ENCODE results near the gene PGAP6. TPM values are rescaled to one million over a fixed set of nuclear protein-coding genes. Genes with fewer than 3 reads are reported as not detected.
A peak's percentile ranks its signal among the peaks of the same experiment; 100 is the strongest.

The PGAP6 gene
- total and polyA plus RNA-seq, 2 of the 13 experiments (the other 11 are each of a cell fraction or from before 2014, with no cell fraction given) = 52.7 to 136 TPM

DNA sequence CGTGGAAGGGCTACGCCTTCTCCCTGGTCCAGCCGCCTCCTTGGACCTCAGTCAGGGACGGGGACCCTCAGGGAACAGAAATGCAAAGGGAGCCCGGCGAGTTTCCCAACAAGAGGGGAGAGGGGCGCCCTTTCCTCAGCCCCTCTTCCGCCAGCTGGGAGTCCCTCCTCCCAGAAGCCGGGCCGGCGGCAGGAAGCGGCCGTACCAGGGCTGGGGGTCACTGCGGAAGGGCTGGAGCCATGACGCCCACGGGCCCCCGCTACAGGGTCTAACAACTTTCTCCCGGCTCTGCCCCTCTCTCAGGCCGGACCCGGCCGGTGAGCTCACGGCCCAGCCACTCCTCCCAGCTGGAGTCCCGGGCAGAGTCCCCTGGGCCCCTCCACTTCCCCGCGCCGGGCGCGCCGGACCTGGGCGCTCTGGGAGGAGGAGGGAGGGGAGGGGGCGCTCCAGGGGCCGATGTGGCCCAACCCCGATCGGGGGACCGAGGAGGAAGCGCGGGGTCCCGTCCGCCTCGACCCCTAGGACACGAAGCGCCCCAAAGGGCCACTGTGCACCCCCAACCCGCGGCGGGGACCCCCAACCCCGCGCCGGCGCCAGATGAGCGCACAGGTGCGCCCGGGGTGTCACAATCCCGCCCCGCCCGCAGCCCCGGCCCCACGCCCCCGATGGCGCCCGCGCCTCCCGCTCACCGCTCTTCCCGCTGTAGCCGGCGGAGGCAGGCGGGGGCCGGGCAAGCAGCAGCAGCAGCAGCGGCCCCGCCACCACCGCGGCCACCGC, 578 bp downstream of the PGAP6 start (continued):
- TF ChIP-seq, protein P1, sequence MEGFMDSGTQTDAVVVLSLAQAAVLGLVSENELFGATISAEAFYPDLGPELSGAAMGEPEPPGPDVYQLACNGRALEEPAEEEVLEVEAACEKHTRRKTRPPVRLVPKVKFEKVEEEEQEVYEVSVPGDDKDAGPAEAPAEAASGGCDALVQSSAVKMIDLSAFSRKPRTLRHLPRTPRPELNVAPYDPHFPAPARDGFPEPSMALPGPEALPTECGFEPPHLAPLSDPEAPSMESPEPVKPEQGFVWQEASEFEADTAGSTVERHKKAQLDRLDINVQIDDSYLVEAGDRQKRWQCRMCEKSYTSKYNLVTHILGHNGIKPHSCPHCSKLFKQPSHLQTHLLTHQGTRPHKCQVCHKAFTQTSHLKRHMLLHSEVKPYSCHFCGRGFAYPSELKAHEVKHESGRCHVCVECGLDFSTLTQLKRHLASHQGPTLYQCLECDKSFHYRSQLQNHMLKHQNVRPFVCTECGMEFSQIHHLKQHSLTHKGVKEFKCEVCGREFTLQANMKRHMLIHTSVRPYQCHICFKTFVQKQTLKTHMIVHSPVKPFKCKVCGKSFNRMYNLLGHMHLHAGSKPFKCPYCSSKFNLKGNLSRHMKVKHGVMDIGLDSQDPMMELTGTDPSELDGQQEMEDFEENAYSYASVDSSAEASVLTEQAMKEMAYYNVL (CRISPR knock-in tag; IDR thresholded peaks at IDR 0.05; ENCODE audit: borderline replicate concordance) = no peak
- no peak for TF ChIP-seq RFX5 (IDR thresholded peaks at IDR 0.05; ENCODE audit: low read depth, low read length)
- TF ChIP-seq, protein P2, sequence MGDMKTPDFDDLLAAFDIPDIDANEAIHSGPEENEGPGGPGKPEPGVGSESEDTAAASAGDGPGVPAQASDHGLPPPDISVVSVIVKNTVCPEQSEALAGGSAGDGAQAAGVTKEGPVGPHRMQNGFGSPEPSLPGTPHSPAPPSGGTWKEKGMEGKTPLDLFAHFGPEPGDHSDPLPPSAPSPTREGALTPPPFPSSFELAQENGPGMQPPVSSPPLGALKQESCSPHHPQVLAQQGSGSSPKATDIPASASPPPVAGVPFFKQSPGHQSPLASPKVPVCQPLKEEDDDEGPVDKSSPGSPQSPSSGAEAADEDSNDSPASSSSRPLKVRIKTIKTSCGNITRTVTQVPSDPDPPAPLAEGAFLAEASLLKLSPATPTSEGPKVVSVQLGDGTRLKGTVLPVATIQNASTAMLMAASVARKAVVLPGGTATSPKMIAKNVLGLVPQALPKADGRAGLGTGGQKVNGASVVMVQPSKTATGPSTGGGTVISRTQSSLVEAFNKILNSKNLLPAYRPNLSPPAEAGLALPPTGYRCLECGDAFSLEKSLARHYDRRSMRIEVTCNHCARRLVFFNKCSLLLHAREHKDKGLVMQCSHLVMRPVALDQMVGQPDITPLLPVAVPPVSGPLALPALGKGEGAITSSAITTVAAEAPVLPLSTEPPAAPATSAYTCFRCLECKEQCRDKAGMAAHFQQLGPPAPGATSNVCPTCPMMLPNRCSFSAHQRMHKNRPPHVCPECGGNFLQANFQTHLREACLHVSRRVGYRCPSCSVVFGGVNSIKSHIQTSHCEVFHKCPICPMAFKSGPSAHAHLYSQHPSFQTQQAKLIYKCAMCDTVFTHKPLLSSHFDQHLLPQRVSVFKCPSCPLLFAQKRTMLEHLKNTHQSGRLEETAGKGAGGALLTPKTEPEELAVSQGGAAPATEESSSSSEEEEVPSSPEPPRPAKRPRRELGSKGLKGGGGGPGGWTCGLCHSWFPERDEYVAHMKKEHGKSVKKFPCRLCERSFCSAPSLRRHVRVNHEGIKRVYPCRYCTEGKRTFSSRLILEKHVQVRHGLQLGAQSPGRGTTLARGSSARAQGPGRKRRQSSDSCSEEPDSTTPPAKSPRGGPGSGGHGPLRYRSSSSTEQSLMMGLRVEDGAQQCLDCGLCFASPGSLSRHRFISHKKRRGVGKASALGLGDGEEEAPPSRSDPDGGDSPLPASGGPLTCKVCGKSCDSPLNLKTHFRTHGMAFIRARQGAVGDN (CRISPR knock-in tag; IDR thresholded peaks at IDR 0.05) = peak; percentile 64
- TF ChIP-seq ZNF839 (CRISPR knock-in tag; IDR thresholded peaks at IDR 0.05; ENCODE audit: borderline replicate concordance) = no peak
- no peak for TF ChIP-seq ZNF251 (CRISPR knock-in tag; IDR thresholded peaks at IDR 0.05)
- no peak for TF ChIP-seq KLF9 (CRISPR knock-in tag; IDR thresholded peaks at IDR 0.05; ENCODE audit: low read depth)
- TF ChIP-seq CREM (IDR thresholded peaks at IDR 0.05) = no peak
- TF ChIP-seq CREM (CRISPR knock-in tag; IDR thresholded peaks at IDR 0.05) = no peak
- TF ChIP-seq SNRNP70 (IDR thresholded peaks at IDR 0.05; ENCODE audit: low read depth, low read length) = no peak
- peak; percentile 85 for TF ChIP-seq GABPB1 (CRISPR knock-in tag; IDR thresholded peaks at IDR 0.05)
- no peak for TF ChIP-seq TSC22D2 (CRISPR knock-in tag; IDR thresholded peaks at IDR 0.05; ENCODE audit: borderline replicate concordance)
- no peak for TF ChIP-seq ZNF7 (CRISPR knock-in tag; IDR thresholded peaks at IDR 0.05)
- TF ChIP-seq PAF1 (CRISPR knock-in tag; IDR thresholded peaks at IDR 0.05) = no peak
- TF ChIP-seq, protein P3, sequence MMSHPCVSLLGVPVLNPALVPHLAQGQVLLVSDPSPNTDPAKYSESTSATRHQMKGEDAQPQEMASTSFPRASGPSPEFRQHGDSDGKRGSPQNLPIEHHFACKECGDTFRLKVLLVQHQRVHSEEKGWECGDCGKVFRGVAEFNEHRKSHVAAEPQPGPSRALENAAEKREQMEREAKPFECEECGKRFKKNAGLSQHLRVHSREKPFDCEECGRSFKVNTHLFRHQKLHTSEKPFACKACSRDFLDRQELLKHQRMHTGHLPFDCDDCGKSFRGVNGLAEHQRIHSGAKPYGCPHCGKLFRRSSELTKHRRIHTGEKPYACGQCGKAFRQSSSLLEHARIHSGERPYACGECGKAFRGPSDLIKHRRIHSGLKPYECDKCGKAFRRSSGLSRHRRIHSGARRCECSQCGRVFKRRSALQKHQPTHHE (CRISPR knock-in tag; IDR thresholded peaks at IDR 0.05; ENCODE audit: borderline replicate concordance) = no peak
- TF ChIP-seq SNAPC2 (CRISPR knock-in tag; IDR thresholded peaks at IDR 0.05) = no peak
- TF ChIP-seq, protein P4, sequence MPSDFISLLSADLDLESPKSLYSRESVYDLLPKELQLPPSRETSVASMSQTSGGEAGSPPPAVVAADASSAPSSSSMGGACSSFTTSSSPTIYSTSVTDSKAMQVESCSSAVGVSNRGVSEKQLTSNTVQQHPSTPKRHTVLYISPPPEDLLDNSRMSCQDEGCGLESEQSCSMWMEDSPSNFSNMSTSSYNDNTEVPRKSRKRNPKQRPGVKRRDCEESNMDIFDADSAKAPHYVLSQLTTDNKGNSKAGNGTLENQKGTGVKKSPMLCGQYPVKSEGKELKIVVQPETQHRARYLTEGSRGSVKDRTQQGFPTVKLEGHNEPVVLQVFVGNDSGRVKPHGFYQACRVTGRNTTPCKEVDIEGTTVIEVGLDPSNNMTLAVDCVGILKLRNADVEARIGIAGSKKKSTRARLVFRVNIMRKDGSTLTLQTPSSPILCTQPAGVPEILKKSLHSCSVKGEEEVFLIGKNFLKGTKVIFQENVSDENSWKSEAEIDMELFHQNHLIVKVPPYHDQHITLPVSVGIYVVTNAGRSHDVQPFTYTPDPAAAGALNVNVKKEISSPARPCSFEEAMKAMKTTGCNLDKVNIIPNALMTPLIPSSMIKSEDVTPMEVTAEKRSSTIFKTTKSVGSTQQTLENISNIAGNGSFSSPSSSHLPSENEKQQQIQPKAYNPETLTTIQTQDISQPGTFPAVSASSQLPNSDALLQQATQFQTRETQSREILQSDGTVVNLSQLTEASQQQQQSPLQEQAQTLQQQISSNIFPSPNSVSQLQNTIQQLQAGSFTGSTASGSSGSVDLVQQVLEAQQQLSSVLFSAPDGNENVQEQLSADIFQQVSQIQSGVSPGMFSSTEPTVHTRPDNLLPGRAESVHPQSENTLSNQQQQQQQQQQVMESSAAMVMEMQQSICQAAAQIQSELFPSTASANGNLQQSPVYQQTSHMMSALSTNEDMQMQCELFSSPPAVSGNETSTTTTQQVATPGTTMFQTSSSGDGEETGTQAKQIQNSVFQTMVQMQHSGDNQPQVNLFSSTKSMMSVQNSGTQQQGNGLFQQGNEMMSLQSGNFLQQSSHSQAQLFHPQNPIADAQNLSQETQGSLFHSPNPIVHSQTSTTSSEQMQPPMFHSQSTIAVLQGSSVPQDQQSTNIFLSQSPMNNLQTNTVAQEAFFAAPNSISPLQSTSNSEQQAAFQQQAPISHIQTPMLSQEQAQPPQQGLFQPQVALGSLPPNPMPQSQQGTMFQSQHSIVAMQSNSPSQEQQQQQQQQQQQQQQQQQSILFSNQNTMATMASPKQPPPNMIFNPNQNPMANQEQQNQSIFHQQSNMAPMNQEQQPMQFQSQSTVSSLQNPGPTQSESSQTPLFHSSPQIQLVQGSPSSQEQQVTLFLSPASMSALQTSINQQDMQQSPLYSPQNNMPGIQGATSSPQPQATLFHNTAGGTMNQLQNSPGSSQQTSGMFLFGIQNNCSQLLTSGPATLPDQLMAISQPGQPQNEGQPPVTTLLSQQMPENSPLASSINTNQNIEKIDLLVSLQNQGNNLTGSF (CRISPR knock-in tag; IDR thresholded peaks at IDR 0.05) = no peak
- no peak for TF ChIP-seq KDM1A (CRISPR knock-in tag; IDR thresholded peaks at IDR 0.05)
- no peak for TF ChIP-seq SCMH1 (CRISPR knock-in tag; IDR thresholded peaks at IDR 0.05; ENCODE audit: borderline replicate concordance)
